Colonic mucosa (tissue), 4 donors: ENCODE data around the gene OR10A6. TPM values are rescaled to one million over a fixed set of nuclear protein-coding genes. Genes with fewer than 3 reads are reported as not detected.
A peak's percentile ranks its signal among the peaks of the same experiment; 100 is the strongest.

Source experiments
- DNase-seq: peaks from one replicate; pipeline ENCODE4 v3.0.0-alpha.2; 2020
- H3K27ac ChIP-seq: fragments of 200-600 bp; one replicate; pipeline ENCODE4 v1.8.0; 2021
- H3K27me3 ChIP-seq: fragments of 200-600 bp; one replicate; pipeline ENCODE4 v1.8.0; 2021
- H3K36me3 ChIP-seq: fragments of 200-600 bp; one replicate; pipeline ENCODE4 v1.8.0; 2021
- H3K4me1 ChIP-seq: fragments of 200-600 bp; one replicate; pipeline ENCODE4 v1.8.0; 2021; ENCODE audit warnings: mild to moderate bottlenecking
- H3K4me3 ChIP-seq: fragments of 200-600 bp; one replicate; pipeline ENCODE4 v1.8.0; 2021
- H3K9ac ChIP-seq, 2 donors: one replicate each; pipeline ENCODE4 v1.7.0; 2013; ENCODE audit warnings: control low read depth in 2 of 2, low read depth in 2 of 2, low read length in 2 of 2
- H3K9me3 ChIP-seq: fragments of 200-600 bp; one replicate; pipeline ENCODE4 v1.8.0; 2021
- CTCF ChIP-seq: fragments of 200-600 bp; IDR thresholded peaks from one replicate; pipeline ENCODE4 v1.8.0; 2022; ENCODE audit warnings: antibody characterized with exemption, mild to moderate bottlenecking
- intact Hi-C: fragments of 100-400 bp; cut with DNase I; formaldehyde crosslinking; loops from one replicate; pipeline ENCODE4 v1.14.1; 2022
- total RNA-seq, 2 donors: library from RNA; stranded (reverse); fragmentation: NEBNext Ultra II Directional in 1 of 2; extraction: Animal tissue kit (Norgen Biotek cat#: 25700) in 1 of 2; gene quantifications; one replicate each; pipeline ENCODE4 v1.2.1, GENCODE V29; 2021
- donor health status: healthy.
- donor health status: DM: no; HTN: no; CAD: no.
- donor health status: DM: no; HTN: no; CAD: no.

OR10A6 gene
- total RNA-seq, 2 donors from 2014 or later: not detected

GRCh38 chr11:7892840-7893254 is 38.2 kb downstream of the OR10A6 start:
- Histone ChIP-seq H3K36me3 (no peaks in the 10 kb centered on the region), H3K4me3 (no peak overlapping the region), H3K9ac (peak overlapping the region in 1 of 2 donors; percentile 7), H3K27me3 (no peaks in the 10 kb centered on the region), H3K27ac (peak overlapping the region; percentile 64), H3K4me1 (no peaks in the 10 kb centered on the region), H3K9me3 (no peaks in the 10 kb centered on the region)
- TF ChIP-seq CTCF: peak; percentile 62
- intact Hi-C loops: loop anchor here (10.0 kb wide), 1 partner anchor 202 kb away; no protein-coding TSS in a partner anchor
- no peak for DNase-seq

GRCh38 chr11:7892059-7892699 is 38.9 kb downstream of the OR10A6 start:
- no peak for TF ChIP-seq CTCF
- Histone ChIP-seq H3K27ac (no peak overlapping the region), H3K4me1 (no peaks in the 10 kb centered on the region), H3K27me3 (no peaks in the 10 kb centered on the region), H3K4me3 (no peak overlapping the region), H3K9me3 (no peaks in the 10 kb centered on the region), H3K9ac (no peak overlapping the region), H3K36me3 (no peaks in the 10 kb centered on the region)
- DNase-seq: no peak
- intact Hi-C loops: loop anchor here (10.0 kb wide), 1 partner anchor 203 kb away; no protein-coding TSS in a partner anchor

- no peak for DNase-seq
- H3K4me3 ChIP-seq: no peak overlapping the region
- H3K27ac ChIP-seq: no peak overlapping the region
- no peaks in the 10 kb centered on the region for H3K9me3 ChIP-seq
- intact Hi-C loops: loop anchor here (2.0 to 10.0 kb wide), 2 partner anchors 96 to 204 kb away; partner anchors contain the start of gene EIF3F
- no peaks in the 10 kb centered on the region for H3K4me1 ChIP-seq
- no peak overlapping the region for H3K9ac ChIP-seq
- no peaks in the 10 kb centered on the region for H3K27me3 ChIP-seq
- H3K36me3 ChIP-seq: no peaks in the 10 kb centered on the region
- no peak for TF ChIP-seq CTCF
Measured at GRCh38 chr11:7890417-7891172, 40.5 kb downstream of the OR10A6 start.

GRCh38 chr11:7889985-7890384 is 41.1 kb downstream of the OR10A6 start:
- no peak overlapping the region for H3K27ac ChIP-seq
- no peaks in the 10 kb centered on the region for H3K27me3 ChIP-seq
- intact Hi-C loops: loop anchor here (2.0 to 10.0 kb wide), 2 partner anchors 97 to 205 kb away; partner anchors contain the start of gene EIF3F
- DNase-seq: no peak
- TF ChIP-seq CTCF: no peak
- H3K9ac ChIP-seq: no peak overlapping the region
- no peaks in the 10 kb centered on the region for H3K4me1 ChIP-seq
- H3K9me3 ChIP-seq: no peaks in the 10 kb centered on the region
- H3K36me3 ChIP-seq: no peaks in the 10 kb centered on the region
- no peak overlapping the region for H3K4me3 ChIP-seq

- no peaks in the 10 kb centered on the region for H3K27me3 ChIP-seq
- H3K4me1 ChIP-seq: no peaks in the 10 kb centered on the region
- H3K36me3 ChIP-seq: no peaks in the 10 kb centered on the region
- H3K9ac ChIP-seq: no peak overlapping the region
- TF ChIP-seq CTCF: no peak
- no peak overlapping the region for H3K4me3 ChIP-seq
- no peak for DNase-seq
- no peaks in the 10 kb centered on the region for H3K9me3 ChIP-seq
- H3K27ac ChIP-seq: no peak overlapping the region
- intact Hi-C loops: no loop called here
Measured at GRCh38 chr11:7882860-7883259, 48.2 kb downstream of the OR10A6 start.

Other genes with a start within 250 kb of the OR10A6 start
- gene OVCH2, start 224.8 kb downstream of the OR10A6 start, total RNA-seq: not detected
- gene OR5P2, start 134.3 kb downstream of the OR10A6 start, total RNA-seq: not detected
- gene OR5P3, start 100.4 kb downstream of the OR10A6 start, total RNA-seq: not detected
- gene OR10A3, start 10.4 kb upstream of the OR10A6 start, total RNA-seq: not detected
- not detected for gene NLRP10, start 34.2 kb upstream of the OR10A6 start, total RNA-seq
- 100 to 1,000 TPM; 229 to 242 TPM for gene EIF3F, start 56.1 kb upstream of the OR10A6 start, total RNA-seq
- 1 to 10 TPM; 1.2 to 1.4 TPM for gene TUB, start 149.9 kb upstream of the OR10A6 start, total RNA-seq
- 1 to 10 TPM in 1 of 2 donors, under 1 TPM in 1; 0.79 to 2.0 TPM for gene RIC3, start 237.8 kb upstream of the OR10A6 start, total RNA-seq